GM19035 (cell line): ENCODE data around the gene BRSK2.

Source experiments
- ATAC-seq: cut with Tn5 transposase; IDR thresholded peaks from one replicate; pipeline ENCODE4 v1.9.1; 2021; ENCODE audit not compliant: unreplicated experiment

Gene BRSK2

DNA sequence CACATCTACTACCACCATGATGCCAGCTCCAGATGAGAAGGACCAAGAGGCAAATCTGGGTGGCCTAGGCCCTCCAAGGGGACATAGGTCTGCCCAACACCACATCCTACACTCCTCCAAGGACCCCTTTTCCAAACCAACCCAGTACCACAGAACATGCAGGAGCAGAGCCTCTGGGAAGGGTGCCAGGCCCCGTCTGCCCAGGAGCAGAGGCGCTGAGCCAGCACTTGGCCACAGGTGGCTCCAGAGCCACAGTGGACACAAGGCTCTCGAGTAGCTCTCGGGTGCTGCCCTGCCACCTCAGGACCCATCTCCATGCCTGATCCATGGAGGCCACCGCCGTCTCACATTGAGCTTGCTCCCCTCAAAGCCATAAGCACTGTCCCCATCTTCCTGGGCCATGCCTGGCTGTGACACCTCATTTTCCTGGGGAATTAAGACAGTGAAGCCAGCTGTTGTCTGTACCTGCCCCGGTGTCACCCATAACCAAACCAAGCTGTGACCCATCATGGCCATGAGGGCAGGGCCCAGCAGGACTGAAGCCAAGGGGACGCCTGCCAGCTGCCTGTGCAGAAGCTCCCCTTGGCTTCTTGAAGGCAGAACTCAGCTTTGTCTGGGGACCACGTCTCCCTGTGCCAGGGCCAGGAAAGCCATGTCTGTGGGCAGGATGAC, 89.4 kb downstream of the BRSK2 start:
- no peak for ATAC-seq

DNA sequence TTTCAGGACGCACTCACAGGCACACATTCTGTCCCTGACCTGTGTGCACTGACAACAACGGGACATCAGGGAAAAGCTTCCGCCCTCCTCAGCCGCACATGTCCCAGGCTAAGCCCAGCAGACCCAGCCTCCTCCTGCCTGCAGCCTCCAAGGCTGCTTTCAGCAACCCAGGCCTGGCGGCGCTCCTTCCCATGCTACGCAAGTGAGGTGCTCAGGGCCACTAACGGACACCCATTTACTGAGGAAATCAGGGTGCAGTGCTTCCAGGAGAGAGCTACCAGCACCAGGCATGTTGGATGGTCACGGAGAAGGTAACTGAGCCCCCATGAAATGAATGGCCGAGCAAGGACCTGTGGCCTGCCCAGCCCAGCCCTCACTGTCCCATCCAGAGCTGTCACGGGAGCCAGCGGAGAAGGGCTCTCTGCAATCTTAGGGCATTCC, 90.0 kb downstream of the BRSK2 start:
- ATAC-seq, result no peak

- ATAC-seq, result no peak
Observed at GRCh38 chr11:1480191-1480554, 90.4 kb downstream of the BRSK2 start.

DNA sequence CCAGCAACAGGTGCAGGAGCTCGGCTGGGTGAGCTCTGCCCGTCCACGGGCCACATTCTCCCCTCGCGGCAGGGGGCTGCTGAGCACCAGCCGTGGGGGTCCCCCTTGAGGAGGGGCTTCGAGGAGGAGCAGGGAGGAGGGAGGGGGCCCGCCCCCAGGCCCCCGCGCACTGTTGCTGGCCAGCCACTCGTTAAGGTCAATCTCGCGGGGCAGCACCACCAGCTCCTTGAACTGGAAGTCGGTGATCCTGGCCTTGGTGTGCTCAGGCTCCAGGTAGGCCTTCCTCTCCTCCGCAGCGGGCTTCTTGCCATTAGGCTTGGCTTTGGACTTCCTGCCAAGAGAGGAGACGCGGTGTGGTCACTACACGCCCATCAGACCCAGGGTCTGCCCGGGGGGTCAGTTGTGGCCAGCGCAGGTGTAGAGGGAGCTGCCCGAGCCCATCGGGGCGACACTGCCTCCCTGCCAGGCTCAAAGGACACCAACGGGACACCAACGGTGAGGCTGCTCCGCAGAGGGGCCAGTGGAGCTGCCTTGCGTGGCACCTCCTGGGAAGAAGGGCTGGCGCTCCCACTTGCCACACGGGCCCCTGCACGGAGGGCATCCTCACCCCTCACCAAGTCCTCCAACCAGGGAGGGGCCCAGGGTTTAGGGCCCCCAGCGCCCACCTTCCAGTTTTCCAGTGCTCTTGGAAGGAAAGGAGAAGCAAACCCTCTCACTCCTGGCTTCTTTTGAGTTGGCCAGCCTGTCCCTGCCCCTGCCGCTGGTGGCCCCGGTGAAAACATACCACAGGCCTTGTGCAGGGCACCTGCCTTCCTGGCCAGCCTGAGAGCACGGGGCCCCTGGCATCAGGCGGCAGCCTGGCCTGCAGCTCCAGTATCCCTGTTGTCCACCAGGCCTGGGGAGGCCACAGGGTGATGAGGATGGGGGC, 91.1 kb downstream of the BRSK2 start:
- no peak for ATAC-seq

DNA sequence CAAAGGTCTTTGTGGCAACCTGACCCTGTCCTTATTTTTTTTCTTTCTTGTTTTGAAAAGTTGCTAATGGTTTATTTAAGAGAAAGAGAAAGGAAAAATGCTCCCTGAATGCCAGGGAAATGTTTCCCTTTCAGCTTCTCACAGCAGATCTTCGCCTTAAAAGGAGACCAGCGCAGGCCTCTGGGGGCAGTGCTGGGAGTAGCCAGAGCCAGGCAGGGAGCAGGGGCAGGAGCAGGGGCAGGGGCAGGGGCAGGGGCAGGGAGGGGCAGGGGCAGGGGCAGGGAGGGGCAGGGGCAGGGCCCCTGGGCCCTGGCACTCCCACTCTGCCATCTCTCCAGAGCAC, 91.7 kb downstream of the BRSK2 start:
- ATAC-seq, result no peak

- no peak for ATAC-seq
Observed at GRCh38 chr11:1481861-1482441, 92.2 kb downstream of the BRSK2 start.

DNA sequence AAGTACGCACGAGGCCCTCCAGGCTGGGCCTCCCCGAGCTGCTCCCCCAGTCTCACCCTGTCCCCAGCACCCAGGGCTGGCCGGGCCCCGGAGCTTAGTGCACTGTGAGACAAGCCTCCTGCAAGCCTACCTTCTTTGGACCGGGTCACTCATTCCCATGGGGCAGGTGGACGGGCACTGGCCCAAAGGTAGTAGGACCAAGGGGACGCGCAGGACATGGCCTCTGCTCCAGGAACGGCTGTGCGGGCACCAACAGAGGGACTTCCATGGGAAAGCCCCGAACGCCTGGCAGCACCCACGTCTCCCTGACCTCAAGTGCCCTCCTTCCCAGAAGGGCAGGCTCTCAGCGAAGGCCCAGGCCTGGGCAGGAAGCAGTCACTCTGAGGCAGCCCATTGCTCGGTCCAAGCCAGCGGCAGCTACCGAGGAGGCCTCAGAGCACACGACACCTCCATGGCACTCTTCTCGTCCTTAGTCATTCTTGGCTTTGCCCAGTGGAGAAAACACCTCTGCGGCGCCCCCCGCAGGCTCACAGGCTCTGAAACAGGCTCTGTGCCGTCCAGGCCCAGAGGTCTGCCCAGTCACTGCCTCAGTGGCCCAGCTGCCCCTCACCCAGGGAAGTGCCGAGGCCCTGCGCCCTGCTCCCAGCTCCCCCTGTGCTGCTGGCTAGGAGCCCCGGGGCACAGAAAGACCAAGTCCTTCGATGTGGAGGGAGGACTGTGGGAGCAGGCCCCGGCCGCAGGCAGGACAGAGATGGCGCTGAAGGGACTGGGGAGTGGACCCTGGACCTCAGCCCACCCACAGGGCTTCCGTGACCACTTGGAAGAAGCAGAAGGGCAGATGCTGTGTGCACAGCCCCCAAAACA, 93.1 kb downstream of the BRSK2 start:
- ATAC-seq, result no peak

DNA sequence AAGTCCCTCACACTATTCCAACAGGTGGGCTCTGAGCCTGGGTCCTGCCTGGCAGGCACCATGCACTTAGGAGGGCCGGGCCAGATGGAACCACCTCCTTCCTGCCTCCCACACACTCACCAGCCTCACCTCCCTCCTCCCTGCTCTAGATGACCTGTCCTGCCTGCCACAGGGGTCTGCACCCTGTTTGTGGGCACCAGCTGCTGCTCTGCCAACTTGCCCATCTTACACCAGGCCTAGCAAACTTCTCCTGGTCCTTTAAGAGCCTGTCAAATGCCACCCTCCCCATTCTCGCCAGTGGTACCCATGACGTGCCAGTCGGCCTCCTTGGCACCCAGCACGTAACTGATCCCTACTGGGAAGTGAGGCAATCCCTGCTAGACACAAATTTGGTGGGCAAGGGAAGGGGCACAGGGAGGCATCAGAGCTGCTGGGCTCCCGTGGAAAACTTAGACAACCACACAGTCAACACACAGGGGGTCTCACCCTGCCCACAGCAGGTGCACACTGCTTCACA, 93.8 kb downstream of the BRSK2 start:
- ATAC-seq, result no peak

GRCh38 chr11:1484061-1484671, 94.4 kb downstream of the BRSK2 start:
- no peak for ATAC-seq

GRCh38 chr11:1484695-1485503, 95.2 kb downstream of the BRSK2 start:
- no peak for ATAC-seq

- no peak for ATAC-seq
Observed at GRCh38 chr11:1485504-1485885, 95.8 kb downstream of the BRSK2 start.

DNA sequence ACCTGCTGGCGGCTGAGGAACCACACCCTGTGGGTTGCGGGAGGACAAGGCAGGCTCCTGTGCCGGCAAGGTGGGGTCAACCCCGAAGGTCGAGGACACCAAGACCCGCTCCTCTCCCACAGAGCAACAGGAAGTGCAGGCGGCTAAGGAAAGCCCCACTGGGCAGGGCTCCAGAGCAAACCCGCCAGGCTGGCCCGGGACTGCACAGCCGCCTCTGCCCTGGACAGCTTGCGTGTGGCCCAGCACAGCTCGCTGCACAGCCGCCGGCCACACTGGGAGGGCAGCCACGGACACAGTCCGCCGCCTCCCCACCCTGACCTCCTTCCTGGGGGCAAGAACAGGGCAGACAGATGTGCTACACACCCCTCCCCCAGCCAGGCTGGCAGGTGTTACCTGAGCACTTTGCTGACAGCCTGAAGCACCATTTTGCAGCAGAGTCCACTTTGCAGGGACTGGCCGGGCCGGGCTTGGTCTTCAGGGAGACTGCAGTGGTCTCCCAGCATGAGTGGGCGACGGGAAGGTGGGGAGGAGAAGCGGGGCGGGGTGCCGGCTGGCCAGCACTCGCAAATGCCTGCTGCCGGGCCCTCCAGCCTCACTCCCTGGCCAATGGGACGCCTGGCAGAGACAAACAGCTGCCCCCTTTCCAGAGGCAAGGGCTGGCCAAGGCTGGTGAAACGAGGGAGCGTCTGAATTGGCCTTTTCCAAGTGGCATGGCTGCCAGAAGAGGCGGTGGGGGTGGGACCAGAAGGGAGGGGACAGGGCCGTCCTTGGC, 96.5 kb downstream of the BRSK2 start, which contains the start of gene MOB2:
Gene MOB2 (minus strand): TSS at position 726 of the 772 bp plus-strand sequence. CDS start 223 bp downstream, at position 503.
- no peak for ATAC-seq

DNA sequence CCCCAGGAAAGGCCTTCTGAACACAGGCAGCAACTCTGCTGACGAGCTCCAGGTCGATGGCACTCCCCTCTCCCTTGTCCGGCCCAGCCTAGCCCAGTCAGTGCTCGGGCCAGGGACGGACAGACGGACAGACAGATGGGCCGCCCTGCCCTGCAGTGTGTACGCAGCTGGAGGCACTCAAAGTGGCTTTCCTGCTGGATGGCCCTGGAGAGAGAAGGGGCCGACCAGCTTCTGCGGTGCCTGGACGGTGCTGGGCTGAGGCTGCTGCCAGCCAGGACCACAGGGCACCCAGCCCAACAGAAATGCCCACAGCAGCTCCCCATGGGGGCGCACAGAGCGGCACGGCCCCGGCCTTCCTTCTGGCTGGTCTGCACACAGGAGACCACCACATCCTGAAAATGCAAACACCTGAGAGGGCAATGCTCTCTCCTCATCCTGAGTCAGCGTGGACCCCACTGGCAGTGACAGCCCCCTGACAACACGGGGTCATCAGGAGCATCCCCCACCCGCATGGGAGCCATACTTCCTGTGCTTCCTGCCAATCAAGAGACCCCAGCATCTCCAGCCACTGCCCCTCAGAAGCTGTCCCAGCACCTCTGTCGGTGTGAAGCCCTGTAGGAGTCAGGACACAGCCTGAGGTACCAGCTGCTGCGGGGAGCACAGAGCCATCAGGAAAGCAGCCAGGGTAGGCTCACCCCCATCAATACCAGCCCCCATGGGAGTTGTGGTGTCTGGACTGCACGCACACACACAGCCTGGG, 97.5 kb downstream of the BRSK2 start:
- ATAC-seq, result no peak

GRCh38 chr11:1487851-1488574, 98.3 kb downstream of the BRSK2 start:
- ATAC-seq, result no peak

- no peak for ATAC-seq
Observed at GRCh38 chr11:1488575-1489180, 98.9 kb downstream of the BRSK2 start.

GRCh38 chr11:1490651-1491050, 100.9 kb downstream of the BRSK2 start:
- no peak for ATAC-seq

- ATAC-seq, result no peak
Observed at GRCh38 chr11:1491379-1491778, 101.6 kb downstream of the BRSK2 start.
